Activated CD4-positive, alpha-beta T cell treated with anti-CD3 and anti-CD28 coated beads, Interleukin-2, Interleukin-4, amounts not matched to agents 100 ng/mL and 50 ng/mL, durations not matched to agents 16 hours and 8 hours (primary cell): ENCODE measurements around the gene DOK6.
"Not testable (repeated sequence)": the region's sequence is repeated elsewhere in the genome, so short reads cannot be mapped to it uniquely, and the experiment has no call there.

Source experiments
- DNase-seq: peaks from one replicate; pipeline ENCODE4 v3.0.0-alpha.2; 2020; ENCODE audit warnings: low spot score

The DOK6 gene

DNA sequence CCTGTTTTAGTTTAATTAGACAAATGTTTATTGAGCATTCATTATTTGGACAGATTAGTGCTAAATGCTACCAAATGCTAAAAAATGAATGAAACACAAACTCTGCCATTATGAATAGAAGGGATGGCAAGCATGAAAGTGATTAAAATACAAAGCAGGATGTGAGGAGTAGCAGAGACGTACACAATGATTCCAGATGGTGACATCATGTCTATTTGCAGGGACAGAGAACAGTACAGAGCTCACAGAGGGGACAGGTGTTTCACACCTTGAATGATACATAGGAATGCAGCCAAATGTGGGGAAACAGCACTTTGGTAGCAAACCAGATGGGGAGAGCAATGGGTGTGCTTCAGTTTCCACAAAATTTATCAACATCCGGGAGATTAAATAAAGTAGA, 470.7 kb downstream of the DOK6 start:
- DNase-seq = no peak

DNA sequence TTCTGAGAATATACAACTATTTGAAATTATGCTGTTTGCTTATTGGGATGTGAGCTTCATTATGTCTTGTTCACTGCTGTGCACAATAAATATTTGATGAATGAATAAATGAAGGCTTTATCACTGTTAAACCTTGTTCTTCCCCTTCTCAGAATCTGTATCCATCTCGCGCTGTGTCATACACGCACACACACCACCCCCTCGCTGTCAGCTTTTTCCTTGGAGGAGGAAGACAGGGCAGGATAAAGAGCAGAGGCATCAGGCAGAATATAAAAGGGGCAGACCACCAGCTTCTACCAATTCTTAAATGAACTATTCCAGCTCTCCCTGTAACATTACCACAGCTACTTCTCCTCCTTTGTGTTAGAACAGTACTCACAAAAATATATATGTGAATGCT, 472.0 kb downstream of the DOK6 start:
- no peak for DNase-seq

DNA sequence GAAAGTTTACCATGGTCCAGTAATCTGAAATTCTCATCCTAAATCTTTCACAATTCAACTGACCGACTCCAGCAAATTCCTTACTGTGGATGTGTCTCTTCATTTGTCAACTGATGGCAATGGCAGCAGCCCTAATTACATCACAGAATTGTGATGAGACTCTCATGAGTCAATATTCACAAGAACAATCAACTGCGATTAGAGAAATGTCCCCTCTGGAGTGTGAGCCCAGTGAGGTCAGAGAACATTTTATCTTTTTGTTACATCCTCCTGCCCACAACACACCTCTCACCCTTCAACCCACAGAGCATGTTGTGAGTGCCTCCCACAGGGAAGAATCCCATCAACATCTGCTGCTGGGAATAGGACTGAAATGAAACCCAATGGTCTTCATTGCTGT, 473.4 kb downstream of the DOK6 start:
- DNase-seq = no peak

DNA sequence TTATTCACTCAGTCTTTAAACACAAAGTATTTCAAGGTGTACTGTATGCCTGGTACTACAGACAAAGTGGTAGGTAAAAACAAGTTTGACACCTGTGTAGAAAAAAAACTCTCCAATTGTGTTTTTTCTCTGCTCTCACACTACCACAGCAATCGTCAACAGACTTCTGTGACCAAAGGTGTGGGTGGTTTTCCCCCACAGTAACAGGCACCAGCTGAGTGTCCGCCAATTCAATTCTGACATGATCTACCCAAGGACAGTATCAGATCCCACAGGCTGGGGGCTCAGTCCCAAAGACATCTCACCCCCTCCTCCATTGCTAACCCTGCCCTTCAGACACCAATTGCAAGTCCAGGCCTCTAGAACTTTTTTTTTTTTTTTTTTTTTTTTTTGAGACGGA, 475.8 kb downstream of the DOK6 start:
- DNase-seq = no peak

DNA sequence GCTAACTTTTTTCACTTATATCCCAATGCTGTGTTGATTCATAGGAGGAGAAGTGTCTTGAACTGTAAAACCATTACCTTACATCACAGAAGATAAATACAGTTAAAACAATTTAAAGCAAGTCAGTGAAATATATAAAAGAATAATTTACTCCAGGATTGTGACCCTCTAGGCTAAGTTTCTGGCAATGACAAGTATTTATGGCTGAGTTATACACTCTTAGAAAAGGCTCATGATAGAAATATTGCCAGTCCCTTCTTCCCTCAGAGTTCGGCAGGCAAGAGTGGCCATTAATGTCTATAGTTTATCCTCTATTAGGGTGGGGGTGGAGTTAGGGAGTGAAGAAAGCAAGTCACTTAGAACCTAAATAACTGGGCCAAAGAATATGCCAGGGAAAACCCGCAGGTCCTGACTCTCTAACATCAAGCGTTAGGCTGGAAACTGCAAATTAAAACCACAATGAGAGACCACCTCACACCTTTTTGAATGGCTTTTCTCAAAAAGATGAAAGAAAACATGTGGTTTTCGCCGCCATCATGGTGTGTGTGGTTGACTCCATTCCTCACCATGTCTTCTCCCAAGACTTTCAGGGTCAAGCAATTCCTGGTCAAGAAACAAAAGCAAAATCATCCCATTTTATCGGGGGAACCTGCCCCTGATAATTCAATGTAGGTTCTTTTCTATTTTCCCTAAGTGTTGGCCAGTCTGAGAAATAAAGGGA, 477.7 kb downstream of the DOK6 start:
- DNase-seq = no peak

DNA sequence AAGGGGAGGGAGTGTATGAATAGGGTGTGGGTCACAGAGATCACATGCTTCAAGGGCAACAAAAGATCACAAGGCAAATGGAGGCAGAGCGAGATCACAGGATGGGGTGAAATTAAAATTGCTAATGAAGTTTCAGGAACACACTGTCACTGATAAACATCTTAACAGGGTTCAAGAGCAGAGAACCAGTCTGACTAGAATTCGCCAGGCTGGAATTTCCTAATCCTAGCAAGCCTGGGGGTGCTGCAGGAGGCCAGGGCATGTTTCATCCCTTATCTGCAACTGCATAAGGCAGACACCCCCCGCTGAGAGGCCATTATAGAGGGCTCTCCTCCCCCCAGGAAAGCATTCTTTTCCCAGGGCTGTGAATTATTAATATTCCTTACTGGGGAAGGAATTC, 478.4 kb downstream of the DOK6 start:
- DNase-seq = not testable (repeated sequence)

DNA sequence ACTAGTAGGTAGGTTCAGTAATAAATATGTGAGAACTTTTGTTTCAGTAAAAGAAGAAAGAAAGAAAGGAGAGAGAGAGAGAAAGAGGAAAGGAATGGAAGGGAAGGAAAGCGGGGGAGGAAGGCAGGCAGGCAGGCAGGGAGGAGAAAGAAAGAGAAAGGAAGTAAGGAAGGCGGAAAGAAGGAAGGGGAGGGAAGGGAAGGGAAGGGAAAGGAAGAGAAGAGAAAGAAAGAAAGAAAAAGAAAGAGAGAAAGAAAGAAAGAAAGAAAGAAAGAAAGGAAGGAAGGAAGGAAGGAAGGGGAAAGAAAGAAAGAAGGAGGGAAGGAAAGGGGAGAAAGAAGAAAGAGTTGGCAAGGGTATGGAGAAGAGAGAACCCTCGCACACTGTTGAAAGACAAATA, 479.4 kb downstream of the DOK6 start:
- DNase-seq = no peak

DNA sequence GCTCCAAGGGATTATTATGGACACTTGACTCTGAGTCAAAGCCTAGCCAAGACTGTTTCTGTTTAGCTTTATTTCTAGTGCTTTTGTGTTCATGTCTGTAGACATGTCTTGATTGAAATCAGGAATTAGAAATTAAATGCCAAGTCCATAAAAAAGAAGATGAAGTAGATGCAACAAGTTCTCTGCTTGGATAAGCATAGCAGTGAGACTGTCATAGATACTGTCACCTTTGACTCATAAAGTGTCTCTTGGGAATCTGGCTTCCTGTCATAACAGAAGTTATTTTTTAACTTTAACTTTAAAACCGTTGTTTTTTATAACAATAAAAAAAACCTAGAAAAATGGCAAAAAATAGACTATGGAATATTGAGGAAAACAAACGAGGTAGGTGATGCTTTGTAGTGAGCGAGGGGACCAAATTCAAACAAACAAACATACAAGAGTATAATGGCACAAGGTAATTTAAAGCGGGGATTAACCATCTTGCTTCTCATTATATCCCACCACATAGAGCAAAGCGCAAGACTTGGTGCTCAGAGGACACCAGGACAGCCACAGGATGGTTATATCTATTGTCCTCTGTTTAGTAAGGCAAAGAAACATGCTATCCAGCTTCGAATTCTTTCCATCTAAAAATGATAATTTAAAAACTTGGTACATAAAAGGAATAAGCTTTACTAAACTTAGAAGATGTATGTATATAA, 482.4 kb downstream of the DOK6 start:
- peak; percentile 17 for DNase-seq

DNA sequence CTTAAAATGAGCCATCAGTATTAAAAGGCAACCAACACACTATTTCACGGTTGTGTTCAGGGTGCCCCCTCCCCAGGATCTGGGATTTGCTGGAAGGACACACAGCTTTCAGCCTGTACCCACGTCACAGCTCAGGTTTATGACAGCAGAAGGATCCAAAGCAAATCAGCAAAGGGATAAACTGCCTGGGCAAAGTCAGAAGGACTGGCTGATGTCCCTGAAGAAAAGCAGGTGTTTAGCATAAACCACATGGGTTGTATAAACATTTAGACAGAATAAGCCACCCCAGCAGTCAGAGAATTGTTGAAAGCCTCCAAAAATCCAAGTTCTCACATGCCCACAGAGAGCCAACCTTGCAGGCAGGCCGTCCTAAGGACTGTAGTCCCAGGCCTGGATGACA, 483.1 kb downstream of the DOK6 start:
- DNase-seq = no peak

DNA sequence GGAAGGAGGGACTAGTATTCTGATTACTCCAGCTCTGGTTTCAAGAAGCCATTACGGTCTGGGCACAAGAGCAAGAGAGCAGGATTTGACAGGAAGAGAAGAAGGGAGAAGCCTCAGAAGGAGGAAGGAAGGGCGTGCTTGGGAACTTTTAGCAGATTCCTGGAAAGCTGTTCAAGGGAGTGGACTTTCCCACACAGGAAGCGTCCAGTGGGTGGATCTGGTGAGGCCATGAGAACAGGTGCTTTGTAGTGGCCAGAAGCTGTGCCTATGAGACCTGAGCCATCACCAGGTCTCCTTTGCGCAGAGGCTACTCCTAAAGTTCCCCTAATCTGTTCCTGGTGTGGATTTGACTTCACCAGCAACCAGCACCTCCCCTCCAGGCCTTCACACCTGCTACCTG, 484.7 kb downstream of the DOK6 start:
- DNase-seq = no peak

DNA sequence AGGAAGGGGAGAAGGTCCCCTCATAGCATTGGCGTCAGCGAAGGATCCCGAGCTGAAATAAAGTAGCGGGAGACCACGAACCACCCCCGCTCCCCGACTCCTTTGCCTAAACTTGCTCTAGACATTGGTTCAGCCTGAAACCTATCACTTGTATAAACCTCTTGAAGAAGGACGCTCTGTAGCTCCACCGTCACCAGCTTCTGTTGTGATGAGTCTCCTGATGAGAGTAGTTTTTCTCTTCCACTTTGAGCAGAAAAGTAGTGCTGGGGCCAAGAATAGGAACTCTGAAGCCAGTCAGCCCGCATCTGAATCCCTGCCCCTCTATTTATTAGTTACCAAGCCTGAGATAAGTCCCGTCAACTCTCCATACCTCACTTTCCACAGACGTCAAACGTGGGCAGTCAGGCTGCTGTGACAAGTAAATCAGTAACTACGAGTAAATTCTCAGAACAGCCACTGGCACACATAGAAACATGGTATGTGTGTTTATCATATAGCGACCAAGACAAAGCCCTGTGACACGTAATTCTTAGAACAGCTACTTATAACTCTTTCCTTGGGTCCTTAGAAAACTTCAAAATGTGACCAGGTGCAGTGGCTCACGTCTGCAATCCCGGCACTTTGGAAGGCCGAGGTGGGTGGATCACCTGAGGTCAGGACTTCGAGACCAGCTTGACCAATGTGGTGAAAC, 485.3 kb downstream of the DOK6 start:
- DNase-seq = peak; percentile 87

DNA sequence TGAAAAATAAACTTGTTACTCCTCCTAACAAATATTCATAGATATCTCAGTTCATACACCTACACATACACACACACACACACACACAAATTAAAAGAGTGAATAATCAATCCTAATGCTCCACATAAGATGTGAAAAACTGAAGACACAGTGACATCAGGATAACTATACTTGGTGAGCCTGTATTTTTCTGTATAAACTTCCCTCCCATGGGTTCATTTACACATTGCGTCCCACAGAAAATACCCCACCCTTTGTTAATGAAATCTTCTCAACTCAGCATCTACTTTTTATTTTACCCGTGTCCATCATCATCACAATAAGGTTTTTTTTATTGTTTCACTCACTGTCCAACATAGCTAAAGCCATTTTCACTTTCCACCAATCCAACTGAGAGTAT, 486.6 kb downstream of the DOK6 start:
- DNase-seq = no peak

DNA sequence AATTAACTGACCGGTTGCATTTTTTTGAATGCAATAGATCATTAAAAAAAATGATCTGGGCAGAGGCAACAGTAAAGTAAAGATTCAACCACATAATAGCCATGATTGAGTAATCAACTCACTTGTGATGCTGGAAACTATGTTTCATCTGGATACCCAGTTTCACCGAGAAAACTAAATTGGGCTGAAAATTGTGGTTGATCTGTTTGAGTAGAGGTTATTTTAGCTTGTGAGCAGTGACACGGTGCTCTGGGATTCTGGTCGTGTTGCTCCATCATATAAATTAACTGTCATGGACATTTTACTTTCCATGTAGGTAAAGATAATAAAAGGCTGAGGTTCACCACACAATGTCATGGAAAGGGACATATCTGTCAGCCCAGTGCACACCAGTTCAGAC, 488.3 kb downstream of the DOK6 start:
- peak; percentile 75 for DNase-seq

DNA sequence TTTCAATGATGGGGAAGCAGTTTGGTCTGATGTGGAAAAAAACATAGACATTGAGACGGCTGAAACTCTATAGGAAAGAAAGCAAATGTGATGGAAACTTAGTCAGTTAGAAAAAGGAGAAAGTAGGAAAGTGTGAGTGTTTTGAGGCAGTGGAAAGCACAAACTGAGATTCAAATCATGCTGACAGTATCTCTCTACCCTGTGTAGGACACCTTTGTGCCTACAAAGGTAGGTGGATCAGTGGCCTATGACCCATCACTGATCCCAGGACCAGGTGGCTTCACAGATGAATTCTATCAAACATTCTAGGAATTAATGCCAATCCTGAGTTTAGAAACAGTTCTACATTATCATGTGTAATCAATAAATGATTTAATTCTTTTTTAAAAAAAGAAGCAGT, 489.9 kb downstream of the DOK6 start:
- DNase-seq = peak; percentile 35

DNA sequence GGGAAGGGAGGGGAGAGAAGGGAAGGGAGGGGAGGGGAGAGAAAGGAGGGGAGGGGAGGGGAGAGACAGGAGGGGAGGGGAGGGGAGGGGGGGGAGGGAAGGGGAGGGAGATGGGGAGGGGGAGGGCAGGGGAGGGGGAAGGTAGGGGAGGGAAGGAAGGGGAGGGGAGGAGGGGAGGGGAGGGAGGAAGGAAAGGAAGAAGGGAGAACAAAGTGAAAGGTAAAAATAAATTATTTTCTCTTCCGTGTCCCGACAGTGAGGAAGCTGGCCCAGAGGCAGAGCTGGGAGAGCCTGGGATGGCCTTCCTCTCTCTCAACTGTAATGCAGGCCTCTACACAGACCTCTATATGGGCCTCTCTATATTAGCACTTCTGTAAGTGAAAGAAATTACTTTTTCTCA, 493.8 kb downstream of the DOK6 start:
- DNase-seq = no peak

DNA sequence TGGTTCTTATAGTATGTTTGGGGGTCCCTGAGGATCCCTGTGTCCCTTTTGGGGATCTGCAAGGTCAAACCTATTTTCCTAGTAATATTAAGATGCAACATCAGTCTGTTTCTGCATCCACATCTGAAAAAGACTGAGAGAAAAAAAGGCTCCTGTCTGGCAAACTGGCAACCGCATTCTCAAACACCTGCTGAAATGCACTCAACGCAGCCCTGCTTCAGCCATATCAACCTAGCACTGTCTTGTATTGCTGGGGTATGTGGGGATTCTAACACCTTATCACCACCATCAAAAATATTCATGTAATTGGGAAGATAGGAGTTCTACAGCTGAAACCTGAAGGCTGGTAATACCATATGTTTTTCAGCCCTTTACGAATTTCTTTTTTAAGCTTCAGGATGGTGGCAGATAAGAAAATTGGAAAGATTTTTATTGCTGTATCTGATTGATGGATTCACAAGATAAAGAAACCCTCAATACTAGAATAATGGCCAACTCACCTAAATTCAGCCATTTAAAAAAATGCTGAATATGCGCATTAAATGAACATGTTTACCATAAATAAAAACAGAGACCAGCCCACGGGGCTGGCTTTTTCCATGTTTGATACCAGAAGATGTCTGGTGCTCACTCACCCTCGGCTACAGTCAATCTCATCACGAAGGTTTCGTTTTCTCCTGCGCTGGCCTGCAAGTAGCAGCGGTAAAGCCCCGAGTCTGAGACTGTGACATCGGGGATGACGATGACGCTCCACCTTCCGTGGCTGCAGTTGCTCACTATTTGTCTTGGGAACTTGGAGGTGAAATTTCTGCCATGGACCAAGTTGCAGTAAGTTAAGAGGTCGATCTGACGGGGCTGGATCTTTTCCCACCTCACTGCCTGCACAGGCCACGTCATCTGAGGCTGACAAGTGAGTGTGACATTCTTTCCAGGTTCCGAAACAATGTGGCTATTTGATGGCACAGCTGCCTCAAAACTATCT, 494.7 kb downstream of the DOK6 start:
- peak; percentile 30 for DNase-seq

DNA sequence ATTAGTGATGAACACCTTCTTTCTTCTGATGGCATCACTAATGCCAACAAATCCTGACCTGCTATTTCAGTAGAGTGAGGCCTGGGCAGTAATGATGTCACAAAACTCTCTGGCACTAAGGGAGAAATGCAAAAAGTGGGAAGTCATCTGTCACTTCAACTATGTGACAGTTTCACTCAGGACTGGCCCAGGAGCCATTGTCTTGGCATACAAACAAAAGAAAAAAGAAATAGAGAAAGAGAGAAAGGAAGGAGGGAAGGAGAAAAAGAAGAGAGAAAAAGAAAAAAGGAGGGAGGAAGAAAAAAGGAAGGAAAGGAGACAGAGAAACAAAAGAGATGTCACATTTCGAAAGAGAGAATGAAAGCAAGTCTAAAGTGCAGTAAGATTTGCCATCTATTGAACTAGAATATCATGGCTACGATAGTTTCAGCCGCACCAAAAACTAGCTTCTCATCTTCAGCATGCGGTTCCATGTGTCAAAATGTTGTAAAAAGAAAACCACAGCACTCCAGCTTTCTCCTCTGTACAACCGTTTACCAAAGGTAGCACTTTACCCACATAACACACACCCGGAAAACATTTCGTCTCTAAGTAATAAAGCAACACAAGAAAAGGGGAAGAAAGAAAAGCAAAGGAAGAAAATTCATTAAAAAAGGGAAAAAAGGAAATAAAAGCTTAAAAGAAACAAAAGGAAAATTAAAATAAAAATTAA, 496.9 kb downstream of the DOK6 start:
- DNase-seq = peak; percentile 82

DNA sequence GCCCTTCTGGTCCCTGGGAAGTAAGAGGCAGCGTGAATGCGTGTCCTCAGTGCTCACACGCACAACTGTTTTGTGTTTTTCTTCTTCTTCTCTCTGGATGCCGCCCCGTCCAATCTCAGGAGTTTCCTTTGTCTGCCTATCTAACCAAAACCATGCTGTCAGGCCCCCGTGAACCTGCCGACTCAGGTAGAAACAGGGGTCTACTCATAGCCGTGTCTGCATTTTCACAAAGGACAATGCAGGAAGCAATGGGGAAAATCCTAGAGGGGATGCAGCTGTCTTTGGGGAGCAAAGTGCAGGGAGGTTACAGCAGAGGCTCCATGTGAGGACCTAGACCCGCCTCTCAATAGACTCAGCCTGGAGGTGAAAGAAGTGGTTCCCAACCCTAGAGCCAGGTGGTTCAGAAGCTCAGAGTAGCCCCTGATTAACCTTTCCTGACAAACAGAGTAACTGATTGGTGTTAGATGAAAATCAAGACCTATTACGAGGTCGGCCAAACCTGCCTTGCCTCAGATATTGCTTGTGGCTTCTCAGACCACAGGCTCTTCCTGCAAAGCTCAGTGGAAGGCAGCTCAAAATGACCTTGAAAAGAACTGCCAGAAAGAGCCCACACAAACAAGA, 497.7 kb downstream of the DOK6 start:
- peak; percentile 73 for DNase-seq
